ENCODE results near the gene RELN. TPM values are rescaled to one million over a fixed set of nuclear protein-coding genes. Genes with fewer than 3 reads are reported as not detected.

RELN gene
- total RNA-seq, 2 donors from 2014 or later, result 2.6 to 3.0 TPM

DNA sequence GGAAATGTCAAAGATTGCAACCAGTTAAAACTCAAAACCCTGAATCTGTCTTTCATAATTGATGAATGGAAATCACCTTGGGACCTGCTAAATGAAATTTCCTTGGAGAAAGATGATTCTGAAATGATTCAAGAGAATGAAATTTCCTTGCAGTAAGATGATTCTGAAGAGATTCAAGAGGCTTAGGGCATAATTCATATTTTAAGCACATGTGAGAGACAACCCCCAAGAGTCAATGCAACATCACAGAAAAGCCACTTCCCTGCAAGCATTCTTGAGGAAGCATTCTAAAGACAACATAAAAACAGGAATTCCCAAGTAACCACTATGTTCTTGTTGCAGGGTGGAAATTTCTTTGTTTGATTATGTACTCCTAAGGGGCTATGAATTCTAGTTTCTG is 113.7 kb downstream of the RELN start:
- Histone ChIP-seq H3K27ac (no peak overlapping the region), H3K36me3 (no peaks in the 10 kb centered on the region), H3K4me1 (replicated peaks) (no peaks in the 10 kb centered on the region), H3K27me3 (replicated peaks; ENCODE audit: insufficient read depth) (no peaks in the 10 kb centered on the region), H3K4me3 (no peak overlapping the region), H3K9me3 (no peaks in the 10 kb centered on the region)
- intact Hi-C loops (cut with DNase I), result no loop called here
- no peak for DNase-seq (ENCODE audit: low spot score)
- no peak for TF ChIP-seq POLR2AphosphoS5 (IDR thresholded peaks at IDR 0.05)
- TF ChIP-seq, protein P1, sequence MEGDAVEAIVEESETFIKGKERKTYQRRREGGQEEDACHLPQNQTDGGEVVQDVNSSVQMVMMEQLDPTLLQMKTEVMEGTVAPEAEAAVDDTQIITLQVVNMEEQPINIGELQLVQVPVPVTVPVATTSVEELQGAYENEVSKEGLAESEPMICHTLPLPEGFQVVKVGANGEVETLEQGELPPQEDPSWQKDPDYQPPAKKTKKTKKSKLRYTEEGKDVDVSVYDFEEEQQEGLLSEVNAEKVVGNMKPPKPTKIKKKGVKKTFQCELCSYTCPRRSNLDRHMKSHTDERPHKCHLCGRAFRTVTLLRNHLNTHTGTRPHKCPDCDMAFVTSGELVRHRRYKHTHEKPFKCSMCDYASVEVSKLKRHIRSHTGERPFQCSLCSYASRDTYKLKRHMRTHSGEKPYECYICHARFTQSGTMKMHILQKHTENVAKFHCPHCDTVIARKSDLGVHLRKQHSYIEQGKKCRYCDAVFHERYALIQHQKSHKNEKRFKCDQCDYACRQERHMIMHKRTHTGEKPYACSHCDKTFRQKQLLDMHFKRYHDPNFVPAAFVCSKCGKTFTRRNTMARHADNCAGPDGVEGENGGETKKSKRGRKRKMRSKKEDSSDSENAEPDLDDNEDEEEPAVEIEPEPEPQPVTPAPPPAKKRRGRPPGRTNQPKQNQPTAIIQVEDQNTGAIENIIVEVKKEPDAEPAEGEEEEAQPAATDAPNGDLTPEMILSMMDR (IDR thresholded peaks at IDR 0.05), result no peak

DNA sequence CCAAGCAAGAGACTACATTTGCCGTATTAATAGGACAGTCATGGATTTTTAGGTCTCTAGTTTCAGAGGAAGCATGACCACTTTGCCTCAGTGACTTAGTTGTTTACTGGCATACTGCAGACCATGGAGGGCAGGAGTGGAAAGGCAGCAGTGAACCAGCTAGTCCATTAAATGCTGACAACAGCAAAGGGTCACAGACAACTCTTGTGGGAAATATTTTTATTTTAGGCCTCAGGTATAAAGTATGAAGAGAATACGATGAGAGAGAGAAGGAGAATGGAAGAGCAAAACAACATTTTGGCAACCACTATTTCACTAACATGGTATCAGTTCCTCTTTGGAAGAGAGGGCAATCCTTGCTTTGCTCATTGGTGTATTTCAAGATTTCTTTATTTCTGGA is 118.0 kb downstream of the RELN start:
- Histone ChIP-seq H3K27ac (no peak overlapping the region), H3K36me3 (no peaks in the 10 kb centered on the region), H3K9me3 (no peaks in the 10 kb centered on the region), H3K27me3 (replicated peaks; ENCODE audit: insufficient read depth) (no peaks in the 10 kb centered on the region), H3K4me1 (replicated peaks) (no peaks in the 10 kb centered on the region), H3K4me3 (no peak overlapping the region)
- intact Hi-C loops (cut with DNase I), result no loop called here
- DNase-seq (ENCODE audit: low spot score), result no peak
- WGBS, result 74% methylated on average over 2 of the region's 2 CpGs
- TF ChIP-seq, protein P1 (IDR thresholded peaks at IDR 0.05), result no peak

DNA sequence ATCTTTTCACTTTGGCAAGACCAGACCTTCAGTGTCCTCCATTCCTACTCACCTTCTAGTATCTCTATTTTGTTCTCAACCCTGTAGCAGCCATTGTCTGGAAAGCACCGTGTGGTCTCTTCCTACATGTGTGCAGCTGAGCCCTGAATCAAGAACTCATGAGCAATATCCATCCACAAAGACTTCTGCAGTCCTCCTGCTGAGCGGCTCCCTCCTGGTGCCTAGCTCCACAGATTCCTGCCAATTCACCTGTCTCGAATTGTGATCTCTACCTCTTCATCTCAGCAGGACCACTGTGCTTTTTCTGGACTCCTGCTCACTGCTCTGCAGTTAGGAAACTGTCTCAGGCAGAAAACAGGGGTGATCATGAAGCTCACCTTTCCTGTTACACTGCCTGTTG is 118.8 kb downstream of the RELN start:
- no peaks in the 10 kb centered on the region for H3K36me3 ChIP-seq
- no peaks in the 10 kb centered on the region for H3K27me3 ChIP-seq (replicated peaks; ENCODE audit: insufficient read depth)
- H3K9me3 ChIP-seq, result no peaks in the 10 kb centered on the region
- H3K4me1 ChIP-seq (replicated peaks), result no peaks in the 10 kb centered on the region
- no peak overlapping the region for H3K4me3 ChIP-seq
- no peak for DNase-seq (ENCODE audit: low spot score)
- no peak overlapping the region for H3K27ac ChIP-seq
- no peak for TF ChIP-seq POLR2AphosphoS5 (IDR thresholded peaks at IDR 0.05)
- TF ChIP-seq, protein P1 (IDR thresholded peaks at IDR 0.05), result no peak
- no peak for TF ChIP-seq POLR2A (IDR thresholded peaks at IDR 0.05)
- WGBS, result 68% methylated on average over 3 of the region's 3 CpGs
- intact Hi-C loops (cut with DNase I), result no loop called here

DNA sequence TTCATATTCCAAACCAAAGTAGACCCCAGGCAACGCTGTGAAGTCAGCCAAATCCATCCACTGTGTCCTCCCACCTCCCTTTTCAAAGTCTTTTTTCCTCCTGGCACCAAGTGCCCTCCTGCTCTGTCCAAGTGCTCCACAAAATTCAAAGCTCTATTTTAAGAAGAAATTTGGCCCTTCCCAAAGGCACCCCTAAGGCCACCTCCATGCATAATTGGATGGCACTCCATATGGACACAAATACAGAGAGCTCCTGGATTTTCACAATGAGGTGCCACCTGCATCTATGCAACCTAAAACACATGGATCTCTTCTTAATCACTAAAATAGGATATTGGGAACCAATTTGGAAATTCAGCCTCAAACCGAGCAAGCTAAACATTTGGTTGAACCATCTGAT is 121.6 kb downstream of the RELN start:
- TF ChIP-seq, protein P1 (IDR thresholded peaks at IDR 0.05), result no peak
- TF ChIP-seq POLR2A (IDR thresholded peaks at IDR 0.05) (no peak), POLR2AphosphoS5 (IDR thresholded peaks at IDR 0.05) (no peak)
- Histone ChIP-seq H3K9me3 (no peaks in the 10 kb centered on the region), H3K4me1 (replicated peaks) (no peaks in the 10 kb centered on the region), H3K27me3 (replicated peaks; ENCODE audit: insufficient read depth) (no peaks in the 10 kb centered on the region), H3K36me3 (no peaks in the 10 kb centered on the region), H3K4me3 (no peak overlapping the region), H3K27ac (no peak overlapping the region)
- no peak for DNase-seq (ENCODE audit: low spot score)
- intact Hi-C loops (cut with DNase I), result no loop called here
- 72% methylated on average over 2 of the region's 2 CpGs for WGBS

DNA sequence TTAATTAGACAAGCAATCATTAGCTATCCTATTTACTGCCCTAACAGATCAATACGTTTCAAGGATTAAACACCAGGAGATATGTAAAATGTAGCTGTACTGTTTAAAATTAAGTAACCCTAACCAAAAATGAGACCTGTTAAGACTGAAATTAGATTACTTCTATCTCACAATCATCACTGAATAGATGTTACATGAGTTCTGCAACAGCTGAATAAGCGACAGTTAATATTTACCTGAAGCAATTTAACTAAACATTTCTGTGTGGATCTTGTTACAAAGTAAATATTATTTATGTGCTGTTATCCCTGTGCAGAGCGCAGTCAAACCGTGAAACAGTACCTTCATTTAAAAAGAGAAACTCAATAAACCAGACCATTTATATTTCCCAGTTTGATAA is 122.5 kb downstream of the RELN start:
- intact Hi-C loops (cut with DNase I), result no loop called here

More for the DNA sequence above, 122.5 kb downstream of the RELN start:
- DNase-seq (ENCODE audit: low spot score), result no peak
- peak; percentile 50 for TF ChIP-seq POLR2AphosphoS5 (IDR thresholded peaks at IDR 0.05)
- TF ChIP-seq POLR2A (IDR thresholded peaks at IDR 0.05), result no peak
- Histone ChIP-seq H3K4me3 (no peak overlapping the region), H3K27me3 (replicated peaks; ENCODE audit: insufficient read depth) (no peaks in the 10 kb centered on the region), H3K4me1 (replicated peaks) (no peaks in the 10 kb centered on the region), H3K9me3 (no peaks in the 10 kb centered on the region), H3K36me3 (no peaks in the 10 kb centered on the region), H3K27ac (no peak overlapping the region)
- whole genome bisulfite sequencing, result 17% methylated on average over 4 of the region's 4 CpGs
